Activated CD4-positive, alpha-beta T cell treated with anti-CD3 and anti-CD28 coated beads, Interleukin-2, amount 10 ng/mL, durations not matched to agents 24 days and 14 days (primary cell): ENCODE results near the gene RGS19. TPM values are rescaled to one million over a fixed set of nuclear protein-coding genes. Genes with fewer than 3 reads are reported as not detected.

Source experiments
- DNase-seq: peaks from one replicate; pipeline ENCODE4 v3.0.0; 2022
- H3K27ac Mint-ChIP-seq: one replicate; pipeline ENCODE4 v1.8.0; 2022; ENCODE audit warnings: mild to moderate bottlenecking, mixed read lengths
- H3K27me3 Mint-ChIP-seq: one replicate; pipeline ENCODE4 v1.8.0; 2022; ENCODE audit warnings: mixed read lengths
- H3K36me3 Mint-ChIP-seq: one replicate; pipeline ENCODE4 v1.8.0; 2022; ENCODE audit warnings: low read depth, mild to moderate bottlenecking, mixed read lengths
- H3K4me1 Mint-ChIP-seq: one replicate; pipeline ENCODE4 v1.8.0; 2021; ENCODE audit warnings: mixed read lengths
- H3K4me3 Mint-ChIP-seq: one replicate; pipeline ENCODE4 v1.8.0; 2022; ENCODE audit warnings: mild to moderate bottlenecking, moderate library complexity, mixed read lengths
- H3K9me3 Mint-ChIP-seq: one replicate; pipeline ENCODE4 v1.8.0; 2021; ENCODE audit warnings: mixed read lengths
- intact Hi-C: fragments of 100-400 bp; cut with micrococcal nuclease; formaldehyde crosslinking; loops from one replicate; pipeline ENCODE4 v1.15.1; 2023
- total RNA-seq: library from RNA; stranded (reverse); gene quantifications from 2 replicates; pipeline ENCODE4 v1.2.3, GENCODE V29; 2022

RGS19 gene
- total RNA-seq, 1 donor from 2014 or later, result 50.0 TPM

DNA sequence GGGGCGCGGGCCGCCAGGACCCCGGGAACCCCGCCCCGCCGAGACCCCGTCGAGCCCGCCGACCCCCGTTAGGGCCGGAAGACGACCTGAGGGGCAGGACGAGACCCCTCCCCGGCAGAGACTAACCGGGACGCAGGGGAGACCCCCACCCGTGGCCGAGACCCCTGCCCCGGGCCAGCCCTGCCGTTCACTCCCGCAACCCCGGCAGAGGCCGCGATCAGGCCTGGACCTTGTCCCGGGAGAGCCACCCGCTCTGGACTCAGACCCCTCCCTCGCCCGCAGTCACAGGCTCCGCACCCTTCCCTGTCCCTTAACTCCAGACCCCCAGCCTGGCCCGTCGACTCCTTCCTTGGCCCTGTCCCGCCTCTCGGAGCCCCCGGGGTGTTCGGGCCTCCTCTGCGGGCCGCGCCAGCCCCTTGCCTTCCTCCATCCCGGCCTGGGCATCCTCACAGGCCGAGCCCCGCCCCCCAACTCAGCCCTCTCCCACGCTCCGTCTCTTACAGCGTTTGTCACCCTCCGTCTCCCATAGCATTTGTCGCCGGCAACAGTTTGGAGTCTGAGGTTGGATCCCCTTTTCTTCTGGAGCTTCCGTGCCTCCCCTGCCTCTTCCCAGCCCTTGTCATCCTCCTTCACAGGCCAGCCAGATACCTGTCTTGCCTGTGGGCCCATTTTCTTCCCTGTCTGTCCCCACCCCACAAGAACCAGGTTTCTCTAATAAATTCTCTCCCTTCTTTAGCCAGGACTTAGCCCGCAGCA lies 15.8 kb downstream of the RGS19 start:
- Mint-ChIP-seq H3K9me3 (no peaks in the 10 kb centered on the region), H3K27ac (peak overlapping the region; percentile 91), H3K4me1 (peaks cover 50% of the 10 kb centered on the region), H3K36me3 (peaks cover 5% of the 10 kb centered on the region), H3K4me3 (peak overlapping the region; percentile 95), H3K27me3 (no peaks in the 10 kb centered on the region)
- DNase-seq, result peak; percentile 81
- intact Hi-C loops, result loop anchor here (1.0 to 10.0 kb wide), 7 partner anchors 19 to 526 kb away; partner anchors contain the start of genes ABHD16B, ARFRP1, GMEB2 and PTK6

DNA sequence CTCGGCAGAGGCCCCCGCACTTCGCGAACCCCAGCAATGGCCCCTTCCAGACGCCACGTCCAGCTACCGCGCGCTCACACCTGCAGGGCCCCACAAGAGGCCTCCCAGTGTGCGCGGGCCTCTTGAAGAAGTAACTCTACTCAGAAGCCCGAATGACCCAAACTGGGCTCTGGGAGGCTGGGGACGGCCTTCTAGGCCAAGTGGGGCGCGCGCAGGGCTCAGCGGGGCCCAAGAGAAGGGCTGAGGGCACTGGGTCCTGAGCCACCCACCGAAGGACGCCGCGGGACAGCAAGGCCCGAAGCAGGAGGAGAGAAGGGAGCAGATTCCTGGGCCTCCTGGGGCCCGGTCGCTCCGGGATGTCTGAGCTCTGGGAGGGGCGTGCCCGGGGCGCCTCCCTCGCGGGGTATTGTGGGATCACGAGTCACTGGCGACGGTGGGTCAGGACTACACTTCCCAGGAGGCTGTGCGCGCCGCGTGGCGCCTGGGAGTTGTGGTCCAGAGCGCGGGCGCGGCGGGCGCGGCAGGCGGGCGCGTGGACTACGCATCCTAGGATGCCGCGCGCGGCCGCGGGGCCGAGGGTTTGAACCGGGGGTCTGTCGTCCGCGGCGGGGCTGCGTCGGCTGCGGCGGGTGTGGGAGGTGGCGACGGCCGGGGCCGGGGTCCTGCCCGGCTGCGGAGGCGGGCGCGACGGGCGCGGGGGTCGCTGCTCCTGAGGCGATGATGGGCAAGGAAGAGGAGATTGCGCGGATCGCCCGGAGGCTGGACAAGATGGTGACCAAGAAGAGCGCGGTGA lies 16.5 kb downstream of the RGS19 start, which contains the start of gene TCEA2:
Gene TCEA2 (plus strand): TSS at position 603 of the 793 bp plus-strand sequence. CDS start 115 bp downstream, at position 718.
- Mint-ChIP-seq H3K27ac (peak within 1 kb of the TSS; percentile 91), H3K27me3 (no peaks in the 10 kb centered on the region), H3K36me3 (peaks cover 5% of the 10 kb centered on the region), H3K9me3 (no peaks in the 10 kb centered on the region), H3K4me3 (peak within 1 kb of the TSS; percentile 95), H3K4me1 (peaks cover 54% of the 10 kb centered on the region)
- intact Hi-C loops, result loop anchor here (1.0 to 10.0 kb wide), 7 partner anchors 20 to 525 kb away; partner anchors contain the start of genes ABHD16B, ARFRP1, GMEB2 and PTK6
- peak; percentile 99 for DNase-seq

DNA sequence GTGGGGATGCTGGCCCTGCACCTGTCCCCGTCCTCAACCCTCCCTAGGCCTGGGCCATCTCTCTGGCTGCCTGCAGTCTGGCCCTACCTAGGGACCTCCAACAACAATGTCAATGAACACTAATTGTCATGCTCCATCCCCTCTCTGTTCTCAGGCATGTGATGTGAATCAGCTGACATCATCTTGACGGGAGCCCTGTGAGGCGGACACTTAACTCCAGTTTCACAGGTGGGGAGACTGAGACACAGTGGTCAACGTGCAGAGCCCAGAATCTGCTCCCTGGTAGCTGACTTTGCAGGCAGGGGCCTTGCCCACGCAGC lies 17.1 kb downstream of the RGS19 start:
- peak overlapping the region; percentile 95 for H3K4me3 Mint-ChIP-seq
- no peak overlapping the region for H3K27ac Mint-ChIP-seq
- intact Hi-C loops, result loop anchor here (2.0 to 10.0 kb wide), 5 partner anchors 21 to 525 kb away; partner anchors contain the start of genes ABHD16B, ARFRP1, GMEB2 and PTK6
- peaks cover 52% of the 10 kb centered on the region for H3K4me1 Mint-ChIP-seq
- peaks cover 5% of the 10 kb centered on the region for H3K36me3 Mint-ChIP-seq
- H3K27me3 Mint-ChIP-seq, result no peaks in the 10 kb centered on the region
- H3K9me3 Mint-ChIP-seq, result no peaks in the 10 kb centered on the region
- no peak for DNase-seq

DNA sequence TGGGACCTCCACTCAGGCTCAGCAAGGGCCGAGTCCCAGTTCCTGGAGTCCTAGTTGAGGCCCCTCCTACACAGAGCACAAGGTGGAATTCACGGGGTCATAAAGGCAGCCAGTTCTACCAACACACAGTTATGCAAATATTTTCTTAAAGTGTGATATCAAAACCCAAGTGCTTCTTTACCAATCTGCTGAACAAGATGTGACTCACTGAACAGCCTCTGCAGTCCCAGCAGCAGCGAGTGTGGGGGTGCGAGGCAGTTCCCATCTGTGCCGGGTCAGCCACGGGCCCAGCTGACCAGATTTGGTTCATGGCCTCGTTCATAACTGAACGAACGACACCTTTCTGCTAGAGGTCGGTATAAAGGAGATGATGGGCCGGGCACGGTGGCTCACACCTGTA lies 20.8 kb downstream of the RGS19 start:
- Mint-ChIP-seq H3K4me1 (peaks cover 31% of the 10 kb centered on the region), H3K4me3 (peak overlapping the region; percentile 80), H3K27me3 (no peaks in the 10 kb centered on the region), H3K27ac (peak overlapping the region; percentile 69), H3K9me3 (no peaks in the 10 kb centered on the region), H3K36me3 (no peaks in the 10 kb centered on the region)
- DNase-seq, result no peak
- intact Hi-C loops, result no loop called here

DNA sequence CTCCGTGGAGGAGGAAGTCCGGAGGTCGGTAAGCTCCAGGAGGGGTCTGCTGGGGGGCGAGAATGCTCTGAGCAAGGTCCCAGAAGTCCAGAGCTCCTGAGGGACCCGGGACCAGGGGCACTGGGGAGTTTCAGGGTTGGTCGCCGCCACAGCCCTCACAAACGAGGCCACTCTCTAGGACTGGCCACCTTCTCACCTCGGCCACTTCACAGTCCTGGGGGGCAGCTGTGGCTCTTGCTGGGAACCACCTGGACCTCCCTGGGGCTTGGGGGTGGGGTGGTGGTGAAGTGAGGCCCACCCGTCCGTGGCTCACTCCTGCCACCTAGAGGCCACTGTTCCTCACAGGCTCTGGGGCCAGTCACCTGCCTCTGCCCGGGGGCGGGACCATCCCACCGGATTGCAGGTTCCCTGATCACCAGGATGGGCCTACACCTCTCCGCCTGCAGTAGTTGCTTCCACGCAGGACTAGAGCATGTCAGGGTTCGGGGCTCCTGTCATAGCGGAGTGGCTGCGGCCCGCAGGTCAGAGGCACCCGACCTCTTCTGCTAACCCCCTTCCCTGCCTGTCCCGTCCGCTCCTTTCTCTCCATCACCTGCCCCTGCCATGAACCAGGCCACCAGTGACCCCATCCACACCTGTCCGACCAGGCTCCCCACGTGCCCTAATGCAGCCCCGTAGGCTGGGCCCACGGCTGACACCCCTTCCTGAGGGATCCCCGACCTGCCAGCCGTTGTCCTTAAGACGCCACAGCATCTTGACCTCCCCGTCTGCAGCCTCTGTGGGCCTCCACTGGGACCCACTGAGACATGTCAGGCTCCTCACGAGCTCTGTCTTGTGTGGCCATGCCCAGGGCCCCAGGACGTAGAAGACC lies 21.5 kb downstream of the RGS19 start:
- peak overlapping the region; percentile 80 for H3K4me3 Mint-ChIP-seq
- no peaks in the 10 kb centered on the region for H3K9me3 Mint-ChIP-seq
- H3K27me3 Mint-ChIP-seq, result no peaks in the 10 kb centered on the region
- peak; percentile 95 for DNase-seq
- no peaks in the 10 kb centered on the region for H3K36me3 Mint-ChIP-seq
- peaks cover 32% of the 10 kb centered on the region for H3K4me1 Mint-ChIP-seq
- H3K27ac Mint-ChIP-seq, result peak overlapping the region; percentile 87
- intact Hi-C loops, result loop anchor here (2.0 kb wide), 1 partner anchor 19 kb away; no protein-coding TSS in a partner anchor

DNA sequence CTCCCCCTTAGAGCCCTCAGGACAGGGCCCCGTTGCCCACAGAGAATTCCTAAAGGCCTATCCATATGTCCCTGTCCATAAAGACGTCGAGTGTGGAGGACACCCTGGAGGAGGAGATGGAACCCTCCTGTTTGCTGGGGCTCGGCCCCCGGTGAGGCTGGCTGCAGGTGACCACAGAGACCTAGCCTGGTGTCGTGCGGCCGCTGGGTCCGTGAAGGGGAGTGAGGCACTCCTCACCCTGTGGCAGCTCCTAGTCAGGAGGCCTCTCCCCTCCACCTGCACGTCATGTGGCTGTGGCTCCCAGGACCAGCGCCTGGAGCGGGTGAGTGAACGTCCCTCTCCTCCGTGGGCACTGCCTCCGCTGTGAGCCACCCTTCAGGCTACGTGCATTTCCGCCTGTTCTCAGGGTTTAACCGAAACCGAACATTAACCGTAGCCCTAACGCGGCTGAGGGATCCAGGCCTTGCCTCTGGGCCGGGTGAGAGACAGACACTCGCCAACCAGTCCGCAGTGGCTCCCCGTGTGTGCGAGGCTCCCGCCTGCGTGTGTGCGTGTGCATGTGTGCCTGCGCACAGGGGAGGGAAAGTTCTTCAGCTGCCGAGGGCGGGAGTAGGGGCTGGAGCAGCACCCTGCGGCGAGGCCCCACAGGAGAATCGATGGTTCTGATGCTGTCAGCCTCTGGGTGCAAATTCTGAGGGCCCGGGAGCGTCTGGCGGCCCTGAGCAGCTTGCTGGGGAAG lies 22.3 kb downstream of the RGS19 start:
- peak; percentile 82 for DNase-seq
- H3K36me3 Mint-ChIP-seq, result no peaks in the 10 kb centered on the region
- intact Hi-C loops, result loop anchor here (2.0 kb wide), 1 partner anchor 18 kb away; no protein-coding TSS in a partner anchor
- H3K4me1 Mint-ChIP-seq, result peaks cover 28% of the 10 kb centered on the region
- H3K27me3 Mint-ChIP-seq, result no peaks in the 10 kb centered on the region
- H3K9me3 Mint-ChIP-seq, result no peaks in the 10 kb centered on the region
- peak overlapping the region; percentile 87 for H3K27ac Mint-ChIP-seq
- peak overlapping the region; percentile 80 for H3K4me3 Mint-ChIP-seq

DNA sequence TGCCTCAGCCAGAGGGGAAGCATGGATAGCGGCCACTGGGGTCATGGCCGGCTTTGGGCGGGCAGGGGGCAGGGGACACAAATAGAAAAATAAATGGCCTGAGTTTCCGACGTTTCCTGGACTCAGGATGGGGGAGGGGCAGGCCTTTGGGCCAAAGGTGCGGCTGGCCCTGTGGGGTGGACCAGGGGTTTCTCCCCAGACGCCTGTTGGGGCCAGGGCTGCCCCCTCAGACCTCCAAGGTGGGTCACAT lies 22.8 kb downstream of the RGS19 start:
- H3K4me1 Mint-ChIP-seq, result peaks cover 25% of the 10 kb centered on the region
- H3K9me3 Mint-ChIP-seq, result no peaks in the 10 kb centered on the region
- H3K27me3 Mint-ChIP-seq, result peaks cover 4% of the 10 kb centered on the region
- no peak overlapping the region for H3K27ac Mint-ChIP-seq
- H3K4me3 Mint-ChIP-seq, result no peak overlapping the region
- intact Hi-C loops, result loop anchor here (2.0 kb wide), 1 partner anchor 18 kb away; no protein-coding TSS in a partner anchor
- no peaks in the 10 kb centered on the region for H3K36me3 Mint-ChIP-seq
- no peak for DNase-seq

DNA sequence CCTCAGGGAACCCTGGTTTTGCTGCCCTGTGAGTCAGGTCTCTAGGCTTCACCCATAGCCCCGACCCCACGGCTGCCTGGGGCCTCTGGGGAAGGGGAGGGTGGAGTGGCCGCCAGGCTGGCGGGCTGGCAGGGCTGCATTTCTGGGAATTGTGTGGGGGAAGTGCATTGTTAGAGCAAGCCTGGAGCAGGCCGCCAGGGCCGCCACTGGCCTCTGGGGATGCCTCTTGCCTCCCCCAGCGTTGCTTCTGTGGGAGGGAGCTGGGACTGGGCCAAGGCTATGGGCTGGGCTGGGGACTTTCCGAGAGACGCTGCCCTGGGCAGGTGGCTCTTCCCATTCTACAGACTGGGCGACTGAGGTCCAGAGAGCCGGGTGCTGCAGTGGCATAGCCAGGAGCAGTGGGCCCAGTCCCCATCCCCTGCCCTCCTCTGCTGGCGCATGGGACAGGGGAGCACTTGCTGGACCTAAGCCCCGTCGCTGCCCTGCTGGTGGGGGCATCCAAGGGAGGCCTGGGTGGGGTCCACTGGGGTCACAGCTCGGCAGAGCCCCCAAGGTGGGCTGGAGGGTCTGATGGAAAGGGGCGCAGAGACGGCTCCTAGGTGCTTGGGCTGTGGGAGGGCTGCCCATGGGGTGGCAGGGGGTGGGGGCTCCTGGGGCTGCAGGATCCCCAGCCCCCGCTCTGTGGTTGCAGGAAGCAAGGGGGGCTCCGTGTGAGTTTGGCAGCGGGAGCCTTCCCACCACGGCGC lies 23.3 kb downstream of the RGS19 start:
- no peak for DNase-seq
- no peak overlapping the region for H3K4me3 Mint-ChIP-seq
- no peaks in the 10 kb centered on the region for H3K36me3 Mint-ChIP-seq
- no peaks in the 10 kb centered on the region for H3K9me3 Mint-ChIP-seq
- no peak overlapping the region for H3K27ac Mint-ChIP-seq
- H3K27me3 Mint-ChIP-seq, result peaks cover 4% of the 10 kb centered on the region
- intact Hi-C loops, result loop anchor here (2.0 kb wide), 1 partner anchor 17 kb away; no protein-coding TSS in a partner anchor
- peaks cover 25% of the 10 kb centered on the region for H3K4me1 Mint-ChIP-seq

DNA sequence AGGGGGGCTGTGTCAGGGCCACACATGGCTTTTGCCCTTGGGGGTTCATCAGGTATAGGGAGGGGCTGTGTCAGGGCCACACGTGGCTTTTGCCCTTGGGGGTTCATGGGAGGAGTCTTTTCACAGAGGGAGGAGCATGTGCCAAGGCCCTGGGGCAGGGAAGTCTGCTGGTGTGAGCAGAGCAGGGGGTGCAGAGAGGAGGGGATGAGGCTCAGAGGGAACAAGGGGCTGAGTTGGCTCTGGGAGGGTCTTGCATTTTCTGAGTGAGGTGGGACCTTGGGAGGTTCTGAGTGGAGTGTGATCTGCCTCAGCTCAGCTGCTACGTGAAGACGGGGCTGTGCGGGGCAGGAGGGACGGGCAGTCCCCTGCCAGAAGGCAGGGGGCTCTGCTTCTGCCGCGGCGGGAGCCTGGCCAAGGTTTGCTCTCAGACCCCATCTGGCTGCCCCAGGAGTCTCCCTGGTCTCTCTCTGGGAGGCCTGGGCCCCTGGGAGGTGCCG lies 23.9 kb downstream of the RGS19 start:
- intact Hi-C loops, result no loop called here
- Mint-ChIP-seq H3K27ac (peak overlapping the region; percentile 83), H3K4me3 (no peak overlapping the region), H3K4me1 (peaks cover 25% of the 10 kb centered on the region), H3K9me3 (no peaks in the 10 kb centered on the region), H3K36me3 (no peaks in the 10 kb centered on the region), H3K27me3 (peaks cover 5% of the 10 kb centered on the region)
- DNase-seq, result no peak

DNA sequence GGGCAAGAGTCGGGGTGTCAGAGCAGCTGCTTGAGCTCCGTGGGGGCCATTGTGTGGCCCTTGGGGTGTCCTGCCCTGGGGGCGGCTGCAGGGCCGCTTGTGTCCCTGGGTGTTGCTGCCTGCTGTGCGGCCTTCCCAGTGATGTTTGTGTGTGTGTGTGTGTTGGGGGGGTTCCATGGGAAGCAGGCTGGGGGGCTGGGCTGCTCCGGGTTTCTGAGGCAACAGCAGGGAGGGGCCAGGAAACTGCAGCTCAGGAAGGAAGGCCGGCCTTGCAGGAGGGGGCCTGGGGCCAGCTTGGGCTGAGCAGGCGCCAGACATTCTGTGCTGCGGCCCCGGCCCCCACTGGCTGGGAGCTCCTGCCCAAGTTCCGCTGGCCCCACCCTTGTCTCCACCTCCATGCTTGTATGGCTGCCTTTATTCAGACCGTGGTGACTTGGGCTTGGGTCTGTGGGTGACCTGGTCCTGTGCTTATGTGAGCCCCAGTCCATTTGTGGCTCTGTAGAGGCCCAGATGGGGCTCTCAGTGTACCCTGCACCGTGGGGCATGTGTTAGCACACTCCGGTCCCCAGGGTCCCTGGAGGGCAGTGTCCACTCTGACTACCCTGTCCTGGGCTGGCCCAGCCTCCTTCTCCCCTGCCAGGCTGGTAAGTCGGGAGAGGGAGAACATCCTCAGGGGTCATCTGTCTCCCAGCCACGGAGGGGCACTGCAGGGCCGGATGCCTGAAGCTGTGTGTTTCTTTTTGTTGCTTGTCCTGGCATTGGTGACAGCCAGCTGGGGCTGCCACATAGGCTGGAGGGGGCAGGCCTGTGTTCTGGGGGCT lies 25.3 kb downstream of the RGS19 start:
- intact Hi-C loops, result no loop called here
- Mint-ChIP-seq H3K36me3 (no peaks in the 10 kb centered on the region), H3K27ac (no peak overlapping the region), H3K27me3 (peaks cover 9% of the 10 kb centered on the region), H3K4me3 (no peak overlapping the region), H3K9me3 (no peaks in the 10 kb centered on the region), H3K4me1 (peaks cover 26% of the 10 kb centered on the region)
- DNase-seq, result no peak

DNA sequence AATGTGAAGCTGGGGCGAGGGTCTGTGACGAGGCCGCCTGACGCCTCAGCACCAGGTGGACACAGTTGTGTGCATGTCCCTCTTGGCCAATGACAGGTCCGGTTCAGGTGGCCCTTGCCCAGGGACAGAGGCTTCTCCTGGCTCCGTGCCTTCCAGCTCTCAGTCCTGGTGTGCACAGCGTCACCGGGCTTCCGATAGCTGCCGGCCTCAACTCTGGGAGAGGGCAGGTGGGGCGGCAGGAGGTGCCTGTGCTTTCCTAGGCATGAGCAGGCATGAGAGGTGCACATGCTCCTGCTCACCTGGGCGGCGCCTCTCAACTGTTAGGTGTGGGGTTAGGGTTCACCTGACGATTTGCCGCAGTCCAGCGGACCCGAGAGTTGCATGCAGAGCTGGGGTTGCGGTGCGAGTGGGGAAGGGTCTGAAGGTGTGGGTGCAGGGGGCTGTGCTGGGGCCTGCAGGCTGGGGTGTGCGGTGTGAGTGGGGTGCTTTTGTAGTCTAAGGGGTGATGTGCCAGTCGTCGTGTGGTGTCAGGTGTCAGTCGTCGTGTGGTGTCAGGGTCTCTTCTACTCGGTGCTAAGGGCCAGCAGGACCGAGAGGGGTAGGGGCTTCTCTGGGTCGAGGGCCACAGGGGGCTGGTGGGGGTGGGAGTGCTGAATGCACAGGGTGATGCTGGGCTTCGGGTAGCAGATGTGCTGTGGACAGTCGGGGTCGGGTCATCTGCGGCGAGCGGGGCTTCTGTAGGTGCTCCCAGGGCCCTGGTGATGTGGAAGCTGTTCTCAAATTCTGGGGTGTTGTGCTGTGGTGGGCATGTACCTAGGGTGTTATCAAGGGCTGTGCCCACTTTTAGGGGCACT lies 26.1 kb downstream of the RGS19 start:
- Mint-ChIP-seq H3K36me3 (no peaks in the 10 kb centered on the region), H3K4me3 (no peak overlapping the region), H3K9me3 (no peaks in the 10 kb centered on the region), H3K27ac (peak overlapping the region; percentile 9), H3K27me3 (peaks cover 10% of the 10 kb centered on the region), H3K4me1 (peaks cover 21% of the 10 kb centered on the region)
- intact Hi-C loops, result no loop called here
- DNase-seq, result no peak
